HG02763 (cell line): ENCODE data around the gene LDLRAD4.

Experiments used
- ATAC-seq: cut with Tn5 transposase; IDR thresholded peaks from one replicate; pipeline ENCODE4 v1.9.1; 2021; ENCODE audit warnings: mild to moderate bottlenecking, moderate library complexity; ENCODE audit not compliant: unreplicated experiment

The LDLRAD4 gene

GRCh38 chr18:13541621-13542519 lies 323.3 kb downstream of the LDLRAD4 start:
- ATAC-seq = no peak

DNA sequence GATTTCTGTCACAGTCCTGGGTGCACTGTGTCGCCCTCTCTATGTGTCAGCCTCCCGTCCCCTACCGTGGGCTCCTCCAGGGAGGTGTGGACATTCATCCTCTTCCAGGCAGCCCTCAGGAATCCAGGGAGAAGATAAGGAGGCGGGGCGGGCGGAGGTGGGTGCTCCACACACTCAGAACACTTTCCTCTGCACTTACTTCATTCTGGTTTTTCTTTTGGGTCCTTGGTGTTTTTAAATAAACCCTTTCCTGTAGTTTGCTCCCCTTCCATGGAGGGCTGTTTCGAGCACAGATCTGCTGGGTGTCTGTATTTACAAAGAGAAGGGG lies 323.9 kb downstream of the LDLRAD4 start:
- ATAC-seq = no peak

DNA sequence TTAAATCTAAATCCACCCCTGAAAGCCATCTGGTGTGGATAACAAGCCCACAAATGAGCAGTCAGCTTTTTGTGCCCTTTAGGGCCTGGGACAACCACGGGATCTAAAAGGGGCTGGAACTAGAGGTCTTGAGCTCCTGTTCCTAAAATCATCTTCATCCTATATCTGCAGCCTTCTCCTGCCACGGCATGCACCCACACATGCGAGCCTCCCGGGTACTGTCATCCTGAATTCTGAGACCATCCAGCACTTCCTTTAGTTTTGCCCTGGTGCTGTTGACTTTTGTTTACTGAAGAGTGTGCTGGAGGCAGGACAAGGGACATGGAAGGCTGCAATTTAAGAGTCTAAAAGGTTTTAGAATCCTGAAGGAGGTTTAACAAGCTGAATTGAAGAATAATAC lies 324.6 kb downstream of the LDLRAD4 start:
- no peak for ATAC-seq

- ATAC-seq = no peak
Observed at GRCh38 chr18:13543811-13544732, 325.5 kb downstream of the LDLRAD4 start.

- ATAC-seq = no peak
Observed at GRCh38 chr18:13544953-13545352, 326.4 kb downstream of the LDLRAD4 start.

DNA sequence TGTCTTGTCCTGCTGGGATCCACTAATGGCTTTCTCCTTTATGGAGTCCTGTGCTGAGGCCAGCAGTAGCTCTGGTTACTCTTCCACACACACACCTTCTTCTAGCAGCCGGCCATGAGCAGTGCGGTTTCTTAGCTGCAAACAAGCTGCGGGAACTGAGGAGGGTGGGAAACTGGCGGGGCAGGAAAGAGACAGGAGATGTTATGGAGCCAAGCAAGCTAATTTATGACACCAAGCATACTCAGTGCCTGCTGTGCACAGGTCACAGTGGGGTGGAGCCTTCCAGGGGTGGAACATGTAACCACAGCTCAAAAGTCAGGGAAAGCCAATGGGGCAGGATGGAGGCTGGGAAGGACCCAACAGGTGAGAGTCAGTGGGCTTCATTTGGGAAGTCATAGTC lies 327.0 kb downstream of the LDLRAD4 start:
- ATAC-seq = no peak

DNA sequence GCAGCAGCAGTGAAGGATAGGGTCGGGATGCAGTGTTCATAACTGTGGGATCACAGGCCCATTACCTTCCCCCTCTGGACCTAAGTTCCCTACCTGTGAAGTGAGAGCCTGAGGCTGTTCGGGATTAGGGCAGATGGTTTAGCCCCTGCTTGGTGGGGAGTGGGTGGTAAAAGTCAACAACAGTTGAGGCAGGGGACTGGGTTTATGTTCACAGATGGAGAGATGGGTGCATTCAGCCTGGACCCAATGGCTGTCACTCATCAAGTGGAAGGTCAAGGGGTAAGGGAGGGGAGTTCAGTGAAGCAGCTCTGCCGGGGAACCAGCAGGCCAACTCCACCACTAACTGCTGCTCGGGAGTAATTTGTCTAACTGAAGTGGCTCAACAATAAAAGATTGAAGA lies 327.4 kb downstream of the LDLRAD4 start:
- ATAC-seq = no peak

DNA sequence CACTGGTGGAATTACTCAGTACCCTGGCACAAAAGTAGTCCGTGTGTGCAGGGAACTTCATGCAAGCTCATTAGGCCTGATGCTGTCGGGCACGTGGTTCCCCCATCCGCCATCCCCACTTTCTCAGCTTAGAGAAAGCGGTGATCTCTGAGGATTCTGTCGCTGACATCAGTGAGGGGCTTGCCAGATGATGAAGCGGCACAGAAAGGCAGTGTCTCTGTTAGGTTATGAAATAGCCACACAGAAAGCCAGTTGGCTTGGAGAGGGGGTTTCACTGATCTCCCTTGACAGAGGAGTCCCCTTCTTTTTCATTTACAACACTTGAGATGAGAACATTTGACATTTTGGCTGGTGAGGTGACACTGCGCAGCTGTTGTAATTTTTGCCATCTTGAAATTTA lies 328.1 kb downstream of the LDLRAD4 start:
- no peak for ATAC-seq

DNA sequence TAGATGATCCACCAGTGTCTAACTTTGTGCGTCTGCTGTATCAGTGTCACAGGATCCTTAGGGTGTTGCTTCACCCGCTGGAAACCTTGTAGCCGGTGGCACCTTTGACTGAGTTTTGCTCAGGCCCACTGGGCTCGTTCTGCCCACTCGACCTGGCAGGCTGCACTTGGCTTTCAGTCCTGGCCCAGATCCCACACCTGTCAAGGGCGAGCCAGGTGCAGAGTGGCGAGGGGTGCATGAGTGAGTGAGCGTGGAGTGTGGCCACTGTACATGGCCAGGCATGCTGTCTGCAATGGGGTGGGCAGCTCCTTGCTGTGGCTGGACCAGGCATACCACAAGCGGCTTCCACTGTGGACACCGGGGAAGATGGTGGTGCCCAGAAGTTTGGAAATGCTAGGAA lies 328.8 kb downstream of the LDLRAD4 start:
- no peak for ATAC-seq

GRCh38 chr18:13548106-13548819 lies 329.7 kb downstream of the LDLRAD4 start:
- no peak for ATAC-seq

DNA sequence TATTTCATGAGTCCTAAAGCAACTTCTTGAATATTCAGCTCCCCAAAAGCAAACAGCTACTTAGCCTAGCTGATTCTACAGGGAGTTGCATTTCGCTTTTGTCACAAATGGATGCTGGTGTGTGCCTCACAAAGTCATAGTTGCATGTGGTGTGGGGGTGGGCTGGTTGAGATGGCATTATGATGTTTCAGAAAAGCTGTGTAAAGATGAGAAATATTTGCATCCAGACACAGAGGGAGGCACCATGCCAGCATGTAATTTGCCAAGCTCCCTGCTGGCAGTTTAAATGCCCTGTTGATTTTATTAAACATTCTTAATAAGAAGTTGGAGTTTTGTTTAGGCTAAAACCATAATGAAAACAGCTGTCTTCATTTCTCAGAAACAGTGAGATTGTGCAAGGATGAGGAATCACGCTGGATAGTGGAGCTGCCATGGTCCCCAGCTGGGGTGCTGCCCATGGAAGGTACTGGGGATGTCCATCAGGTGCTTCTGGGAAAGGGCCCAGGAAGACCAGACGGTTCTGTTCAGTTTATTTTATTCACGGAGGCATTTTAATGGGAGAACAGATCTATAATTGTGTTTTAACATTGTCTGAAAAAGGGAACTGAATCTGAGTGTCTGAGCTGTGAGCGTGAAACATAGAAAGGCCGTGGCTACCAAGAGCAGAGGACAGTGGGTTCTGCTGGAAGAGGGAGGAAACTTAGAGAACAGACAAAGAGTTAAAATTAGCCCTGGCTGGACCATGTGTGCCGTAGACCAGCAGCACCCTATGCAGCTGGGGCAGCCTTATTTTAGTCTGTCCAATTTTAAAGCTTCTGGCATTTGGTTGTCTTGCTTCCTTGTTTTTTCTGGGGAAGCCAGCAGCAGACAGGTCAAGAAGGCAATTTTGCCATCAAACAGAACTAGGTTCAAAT lies 330.7 kb downstream of the LDLRAD4 start:
- peak; percentile 66 for ATAC-seq

GRCh38 chr18:13549880-13550232 lies 331.3 kb downstream of the LDLRAD4 start:
- ATAC-seq = no peak

DNA sequence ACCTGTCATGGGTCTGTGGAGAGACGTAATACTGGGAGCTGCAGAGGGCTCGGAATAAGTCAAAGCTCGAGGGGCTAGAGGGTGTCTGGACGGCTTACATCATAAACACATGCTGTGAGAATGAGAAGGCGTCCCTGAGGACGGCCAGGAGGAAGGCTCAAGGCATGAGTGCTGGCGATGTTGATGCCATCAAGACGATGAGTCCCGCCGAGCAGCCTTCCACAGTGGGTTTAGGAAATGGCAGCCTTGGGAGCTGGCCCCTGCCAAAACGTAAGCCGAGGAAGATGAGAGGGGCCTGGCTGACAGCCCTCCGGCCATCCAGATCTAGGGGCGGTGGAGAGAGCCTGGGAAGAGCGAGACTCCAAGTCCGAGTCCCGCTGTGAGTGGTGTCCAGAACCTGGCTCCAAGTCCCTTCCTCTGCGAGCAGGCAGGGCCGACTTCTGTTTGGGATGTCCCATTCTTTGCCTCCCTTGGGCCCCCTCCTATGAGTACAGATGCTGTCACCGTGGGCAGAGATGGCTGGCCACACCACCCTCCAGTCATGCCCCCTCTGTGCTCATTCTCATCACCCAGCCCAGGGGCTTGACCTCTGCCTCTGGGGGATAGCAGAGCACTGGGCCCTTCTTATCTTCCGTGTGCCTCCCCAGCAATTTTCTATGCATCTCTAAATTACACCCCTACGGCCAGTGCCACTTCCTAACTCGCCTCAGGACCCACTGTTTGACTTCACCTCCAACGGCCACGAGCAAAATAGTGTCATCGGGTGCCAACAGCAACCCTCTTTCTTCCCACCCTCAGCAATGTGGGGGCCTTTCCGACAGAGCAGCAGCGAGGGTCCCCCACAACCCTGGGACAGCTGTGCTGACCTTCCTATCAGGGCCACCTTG lies 332.1 kb downstream of the LDLRAD4 start:
- no peak for ATAC-seq

DNA sequence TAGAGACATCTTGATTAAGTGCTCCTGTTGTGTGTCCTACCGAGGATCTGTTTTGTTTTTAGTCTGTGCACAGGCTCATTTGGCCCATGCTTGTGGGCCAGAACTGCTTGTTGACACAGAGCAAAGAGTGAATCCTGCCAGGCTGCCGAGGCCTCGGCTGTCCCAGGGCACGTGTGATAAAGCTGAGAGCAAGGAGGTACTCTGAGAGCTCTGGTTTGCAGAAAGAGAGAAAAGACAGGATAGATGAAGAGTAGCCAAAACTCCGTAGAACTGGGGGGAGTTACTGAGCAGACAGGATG lies 332.7 kb downstream of the LDLRAD4 start:
- ATAC-seq = no peak

DNA sequence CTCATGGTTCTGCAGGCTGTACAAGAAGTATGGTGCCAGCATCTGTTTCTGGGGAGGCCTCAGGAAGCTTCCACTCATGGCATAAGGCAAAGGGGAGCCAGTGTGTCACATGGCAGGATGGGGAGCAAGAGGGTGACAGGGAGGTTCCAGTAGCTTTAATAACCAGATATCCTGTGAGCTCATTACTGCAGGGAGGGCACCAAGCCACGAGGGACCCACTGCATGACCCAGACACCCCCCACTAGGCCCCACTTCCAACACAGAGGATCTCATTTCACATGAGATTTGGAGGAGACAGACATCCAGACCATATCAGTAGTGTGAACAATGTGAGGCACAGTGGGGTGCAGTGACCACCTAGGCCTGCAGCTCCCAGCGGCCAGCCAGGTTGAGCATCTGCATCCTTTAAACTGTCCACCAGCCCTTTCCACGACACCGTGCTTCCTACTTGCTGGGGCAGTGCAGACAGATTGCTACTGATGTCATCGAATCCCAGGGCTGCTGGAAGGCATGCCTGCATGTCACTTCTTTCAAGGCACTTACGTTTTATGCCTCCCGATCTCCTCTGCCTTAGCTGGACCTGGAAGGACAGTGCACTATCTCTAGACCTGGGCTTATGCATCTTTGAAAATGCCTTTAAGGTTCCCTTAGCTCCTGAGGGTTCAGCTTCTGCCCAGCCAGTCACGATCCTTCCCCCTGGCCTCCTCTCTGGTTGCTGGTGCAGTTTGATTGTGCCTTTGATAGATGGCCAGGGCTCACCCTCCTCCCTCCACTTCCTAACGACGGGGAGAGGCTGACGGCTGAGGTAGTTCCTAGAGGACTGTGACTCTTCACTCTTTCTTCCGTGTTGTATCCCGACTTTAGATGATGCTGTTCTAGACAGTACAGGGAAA lies 333.5 kb downstream of the LDLRAD4 start:
- ATAC-seq = no peak

- ATAC-seq = no peak
Observed at GRCh38 chr18:13553449-13553848, 334.9 kb downstream of the LDLRAD4 start.

GRCh38 chr18:13555192-13555591 lies 336.6 kb downstream of the LDLRAD4 start:
- no peak for ATAC-seq

DNA sequence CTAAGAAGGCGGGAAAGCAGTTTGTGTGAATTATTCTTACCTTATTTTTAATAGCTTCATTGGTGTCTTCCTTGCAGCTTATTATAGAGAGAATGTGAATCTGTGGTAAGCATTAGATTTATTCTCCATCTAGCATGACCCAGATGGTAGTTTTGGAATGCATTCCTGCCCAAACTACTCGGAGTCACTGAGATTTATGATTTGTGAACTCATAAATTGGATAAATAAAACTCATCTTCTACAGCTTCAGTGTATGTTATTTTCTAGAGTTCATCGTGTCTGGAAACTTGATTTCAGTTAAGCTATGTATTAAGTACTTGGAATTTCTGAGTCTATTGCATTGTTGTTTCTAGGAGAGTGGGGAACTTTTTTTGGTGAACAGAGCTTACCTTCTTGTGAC lies 337.3 kb downstream of the LDLRAD4 start:
- ATAC-seq = no peak

GRCh38 chr18:13556502-13556901 lies 337.9 kb downstream of the LDLRAD4 start:
- no peak for ATAC-seq
